ENCODE measurements around the gene COQ9. TPM values are rescaled to one million over a fixed set of nuclear protein-coding genes. Genes with fewer than 3 reads are reported as not detected.

Gene COQ9
- total and polyA plus RNA-seq, 2 experiments from 2014 or later, result 26.6 to 36.3 TPM

DNA sequence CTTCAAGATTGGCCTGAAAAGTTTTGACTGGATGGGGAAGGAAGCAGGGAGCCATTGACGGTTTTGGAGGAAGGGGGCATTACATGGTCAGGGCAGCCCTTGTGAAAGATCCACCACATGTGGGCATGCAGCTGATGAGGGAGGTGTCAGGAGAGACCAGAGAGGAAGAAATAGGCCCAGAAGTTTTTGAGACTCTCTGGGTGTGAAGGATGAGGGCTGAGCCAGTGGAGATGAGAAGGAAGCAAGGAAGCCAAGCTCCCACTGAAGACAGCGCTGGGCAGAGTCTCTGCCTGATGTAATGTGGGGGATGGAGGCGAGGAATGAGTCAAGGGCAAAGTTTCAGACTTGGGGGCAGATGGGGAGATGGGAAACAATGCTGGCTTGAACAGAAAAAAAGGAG is 42.2 kb upstream of the COQ9 start:
- Histone ChIP-seq H3K36me3 (ENCODE audit: insufficient read depth) (no peaks in the 10 kb centered on the region), H3F3A (replicated peaks; ENCODE audit: low read depth) (no peaks in the 10 kb centered on the region), H3K4me2 (no peak overlapping the region), H3K27me3 (ENCODE audit: insufficient read depth) (no peaks in the 10 kb centered on the region), H3K79me2 (replicated peaks; ENCODE audit: insufficient read depth) (no peaks in the 10 kb centered on the region), H4K20me1 (replicated peaks; ENCODE audit: insufficient read depth) (no peaks in the 10 kb centered on the region), H3K27ac (ENCODE audit: low read depth) (no peak overlapping the region), H3K9me2 (ENCODE audit: insufficient read depth) (0 out of 2 replicates have a peak, but pooled peaks cover 4% of the 10 kb centered on the region), H3K4me3 (no peak overlapping the region), H2AFZ (no peak overlapping the region), H3K4me1 (ENCODE audit: insufficient read depth) (no peaks in the 10 kb centered on the region)
- Mint-ChIP-seq H3K4me3 (no peak overlapping the region), H3K27me3 (ENCODE audit: insufficient read depth, low read depth, poor library complexity) (peaks cover 14% of the 10 kb centered on the region), H3K36me3 (ENCODE audit: low read depth) (no peaks in the 10 kb centered on the region), H3K9me3 (no peaks in the 10 kb centered on the region), H3K27ac (no peak overlapping the region), H3K4me1 (no peaks in the 10 kb centered on the region; the same call in 2 of the 3 replicates)
- DNase-seq (ENCODE audit: low spot score) (no peak), ATAC-seq (no peak)
- no peak for TF ChIP-seq ZNF331 (CRISPR knock-in tag; IDR thresholded peaks at IDR 0.05; ENCODE audit: low read depth)
- no peak for TF ChIP-seq ZNF114 (CRISPR knock-in tag; IDR thresholded peaks at IDR 0.05)
- no peak for TF ChIP-seq POLR2AphosphoS5 (IDR thresholded peaks at IDR 0.05; ENCODE audit: low read depth)
- no peak for TF ChIP-seq EZH2 (IDR thresholded peaks at IDR 0.05; ENCODE audit: low read depth, unreplicated experiment)
- no peak for TF ChIP-seq REST (IDR thresholded peaks at IDR 0.05; ENCODE audit: unreplicated experiment)
- TF ChIP-seq, protein P1, sequence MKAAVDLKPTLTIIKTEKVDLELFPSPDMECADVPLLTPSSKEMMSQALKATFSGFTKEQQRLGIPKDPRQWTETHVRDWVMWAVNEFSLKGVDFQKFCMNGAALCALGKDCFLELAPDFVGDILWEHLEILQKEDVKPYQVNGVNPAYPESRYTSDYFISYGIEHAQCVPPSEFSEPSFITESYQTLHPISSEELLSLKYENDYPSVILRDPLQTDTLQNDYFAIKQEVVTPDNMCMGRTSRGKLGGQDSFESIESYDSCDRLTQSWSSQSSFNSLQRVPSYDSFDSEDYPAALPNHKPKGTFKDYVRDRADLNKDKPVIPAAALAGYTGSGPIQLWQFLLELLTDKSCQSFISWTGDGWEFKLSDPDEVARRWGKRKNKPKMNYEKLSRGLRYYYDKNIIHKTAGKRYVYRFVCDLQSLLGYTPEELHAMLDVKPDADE (IDR thresholded peaks at IDR 0.05), result no peak
- no peak for TF ChIP-seq NANOG (IDR thresholded peaks at IDR 0.05; ENCODE audit: borderline replicate concordance)
- TF ChIP-seq ZNF462 (CRISPR knock-in tag; IDR thresholded peaks at IDR 0.05), result no peak
- no peak for TF ChIP-seq CTCF (conservative IDR thresholded peaks at IDR 0.05; ENCODE audit: low read depth in 2 of 2)

Measured in GM23338 (cell line).